ENCODE measurements around the gene BCDIN3D. TPM values are rescaled to one million over a fixed set of nuclear protein-coding genes. Genes with fewer than 3 reads are reported as not detected.
A peak's percentile ranks its signal among the peaks of the same experiment; 100 is the strongest.
"Not testable (repeated sequence)": the region's sequence is repeated elsewhere in the genome, so short reads cannot be mapped to it uniquely, and the experiment has no call there.

Gene BCDIN3D
- total RNA-seq, 1 experiment from 2014 or later: 2.5 TPM

DNA sequence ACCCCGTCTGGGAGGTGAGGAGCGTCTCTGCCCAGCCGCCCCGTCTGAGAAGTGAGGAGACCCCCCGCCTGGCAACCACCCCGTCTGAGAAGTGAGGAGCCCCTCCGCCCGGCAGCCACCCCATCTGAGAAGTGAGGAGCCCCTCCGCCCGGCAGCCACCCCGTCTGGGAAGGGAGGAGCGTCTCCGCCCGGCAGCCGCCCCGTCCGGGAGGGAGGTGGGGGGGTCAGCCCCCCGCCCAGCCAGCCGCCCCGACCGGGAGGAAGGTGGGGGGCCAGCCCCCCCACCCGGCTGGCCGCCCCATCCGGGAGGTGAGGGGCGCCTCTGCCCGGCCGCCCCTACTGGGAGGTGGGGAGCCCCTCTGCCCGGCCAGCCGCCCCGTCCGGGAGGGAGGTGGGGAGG lies 18.0 kb upstream of the BCDIN3D start:
- not testable (repeated sequence) for DNase-seq (ENCODE audit: low spot score)

DNA sequence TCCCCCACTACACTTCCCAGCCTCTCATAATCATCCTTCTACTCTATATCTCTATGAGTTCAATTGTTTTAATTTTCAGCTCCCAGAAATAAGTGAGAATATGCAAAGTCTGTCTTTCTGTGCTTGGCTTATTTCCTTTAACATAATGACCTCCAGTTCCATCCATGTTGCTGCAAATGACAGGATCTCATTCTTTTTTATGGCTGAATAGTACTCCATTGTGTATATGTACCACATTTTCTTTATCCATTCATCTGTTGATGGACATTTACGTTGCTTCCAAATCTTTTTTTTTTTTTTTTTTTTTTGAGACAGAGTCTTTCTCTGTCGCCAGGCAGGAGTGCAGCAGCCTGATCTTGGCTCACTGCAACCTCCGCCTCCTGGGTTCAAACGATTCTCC lies 13.0 kb upstream of the BCDIN3D start:
- not testable (repeated sequence) for DNase-seq (ENCODE audit: low spot score)

DNA sequence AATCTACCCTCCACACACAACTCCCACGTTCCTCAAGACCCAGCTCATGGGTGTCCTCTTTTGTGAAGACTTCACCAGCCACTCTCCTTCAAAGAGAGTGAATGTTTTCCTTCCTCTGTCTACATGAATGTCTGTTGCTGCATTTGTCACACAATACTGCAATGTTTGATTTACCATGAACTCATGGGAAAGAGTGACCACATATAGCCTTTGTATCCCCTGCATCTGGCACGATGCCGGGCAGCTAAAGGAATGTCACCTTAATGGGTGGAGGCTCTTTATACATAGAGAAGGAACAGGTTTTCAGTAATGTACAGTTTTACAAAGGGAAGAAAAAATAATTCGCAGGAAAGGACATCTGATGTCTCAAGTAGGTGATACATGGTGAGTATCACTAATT lies 12.1 kb upstream of the BCDIN3D start:
- peak; percentile 86 for DNase-seq (ENCODE audit: low spot score)

DNA sequence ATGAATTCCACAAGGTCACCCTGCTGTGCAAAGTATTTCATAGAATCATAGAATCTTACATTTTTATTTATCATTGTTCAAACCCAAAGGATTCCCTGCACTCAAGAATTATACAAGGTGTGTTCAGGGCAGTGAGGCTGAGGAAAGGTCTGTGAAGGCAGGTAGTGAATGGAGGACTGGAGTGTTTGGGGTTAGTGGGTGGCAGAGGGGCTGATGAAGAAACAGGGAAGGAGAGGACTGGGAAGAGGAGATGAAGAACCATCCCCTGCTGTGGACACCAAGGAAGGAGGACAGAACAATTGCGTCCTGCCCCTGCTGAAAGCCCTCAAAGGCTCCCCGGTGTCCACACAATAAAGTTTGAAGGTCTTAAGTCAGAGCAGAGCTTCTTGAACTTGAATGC lies 10.8 kb upstream of the BCDIN3D start:
- DNase-seq (ENCODE audit: low spot score): no peak

DNA sequence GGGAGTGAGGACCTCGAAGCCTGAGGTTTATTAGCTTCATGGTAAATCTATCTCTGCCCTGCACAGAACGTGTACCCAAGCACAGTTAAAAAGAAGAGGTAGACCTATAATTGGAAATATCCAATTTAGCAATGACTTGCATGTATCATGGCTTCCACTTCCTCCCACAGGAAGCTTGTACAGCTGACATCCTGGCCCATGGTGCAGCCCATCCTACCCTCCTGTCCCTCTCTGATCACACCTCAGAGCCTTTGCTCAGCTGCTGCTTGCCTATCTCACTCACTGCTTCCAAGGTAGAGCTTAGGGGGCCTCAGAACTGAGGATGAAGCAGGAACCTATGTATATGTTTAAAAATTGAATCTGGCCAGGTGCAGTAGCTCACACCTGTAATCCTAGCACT lies 4.3 kb upstream of the BCDIN3D start:
- DNase-seq (ENCODE audit: low spot score): no peak

DNA sequence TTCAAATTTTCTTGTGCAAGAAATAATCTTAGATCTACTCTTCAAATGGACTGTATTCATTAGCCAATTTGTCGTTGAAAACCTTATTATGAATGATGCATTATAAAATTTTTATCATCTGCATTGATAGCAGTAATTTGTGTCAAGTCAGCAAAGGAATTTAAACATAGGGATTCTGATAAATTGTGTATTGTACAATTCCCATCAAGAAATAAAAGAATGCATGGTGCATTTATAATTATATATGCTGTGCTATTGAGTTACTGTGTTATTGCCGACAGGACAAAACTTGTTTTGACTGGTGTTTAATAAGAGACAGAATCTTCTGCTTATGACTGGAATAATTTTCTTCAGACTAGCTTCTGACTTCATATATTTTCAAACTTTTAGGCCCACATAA lies 3.1 kb upstream of the BCDIN3D start:
- no peak for DNase-seq (ENCODE audit: low spot score)

DNA sequence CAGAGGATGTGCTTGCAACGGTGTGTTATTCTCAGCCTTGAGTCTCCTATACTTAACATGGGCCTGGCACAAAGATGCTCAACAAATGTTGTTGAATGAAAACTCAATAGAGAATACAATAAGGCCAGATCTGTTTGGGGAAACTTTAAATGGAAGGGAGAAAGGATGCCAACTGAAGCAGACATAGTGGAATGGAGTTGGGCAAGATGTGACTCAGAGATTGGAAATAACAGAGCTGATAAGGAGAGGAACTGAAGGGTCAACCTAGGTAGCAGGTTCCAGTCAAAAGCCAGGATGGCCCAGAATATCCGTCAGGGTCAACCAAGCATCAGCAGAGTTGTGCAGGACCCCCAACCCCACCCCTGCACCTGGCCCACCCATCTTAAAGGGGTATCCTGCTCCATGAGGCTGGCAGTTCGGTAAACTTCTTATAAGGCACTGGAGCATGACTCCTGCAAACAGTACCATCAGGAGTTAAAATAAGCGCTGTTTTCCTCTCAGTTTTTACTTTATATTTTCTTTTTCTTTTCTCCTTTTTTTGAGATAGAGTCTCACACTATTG lies 1.1 kb upstream of the BCDIN3D start:
- no peak for DNase-seq (ENCODE audit: low spot score)

DNA sequence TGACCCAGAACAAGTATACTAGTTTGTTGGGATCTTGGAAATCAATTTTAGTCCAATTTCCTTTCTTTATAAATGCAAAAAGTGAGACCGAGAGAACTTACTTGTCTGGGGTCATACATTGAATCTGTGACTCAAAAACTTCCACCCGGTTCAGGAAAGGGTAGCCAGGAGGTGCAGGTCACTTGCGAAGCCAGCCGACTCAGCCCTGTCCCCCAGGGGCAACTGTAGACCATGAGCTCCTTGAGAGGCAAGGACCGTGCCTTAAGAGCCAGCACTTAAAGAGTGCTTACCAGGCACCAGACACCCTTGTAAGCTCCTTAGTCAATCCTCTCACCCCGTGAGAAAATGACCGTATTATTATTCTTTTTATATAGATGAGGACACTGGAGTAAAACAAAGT lies 505 bp upstream of the BCDIN3D start:
- DNase-seq (ENCODE audit: low spot score): no peak

DNA sequence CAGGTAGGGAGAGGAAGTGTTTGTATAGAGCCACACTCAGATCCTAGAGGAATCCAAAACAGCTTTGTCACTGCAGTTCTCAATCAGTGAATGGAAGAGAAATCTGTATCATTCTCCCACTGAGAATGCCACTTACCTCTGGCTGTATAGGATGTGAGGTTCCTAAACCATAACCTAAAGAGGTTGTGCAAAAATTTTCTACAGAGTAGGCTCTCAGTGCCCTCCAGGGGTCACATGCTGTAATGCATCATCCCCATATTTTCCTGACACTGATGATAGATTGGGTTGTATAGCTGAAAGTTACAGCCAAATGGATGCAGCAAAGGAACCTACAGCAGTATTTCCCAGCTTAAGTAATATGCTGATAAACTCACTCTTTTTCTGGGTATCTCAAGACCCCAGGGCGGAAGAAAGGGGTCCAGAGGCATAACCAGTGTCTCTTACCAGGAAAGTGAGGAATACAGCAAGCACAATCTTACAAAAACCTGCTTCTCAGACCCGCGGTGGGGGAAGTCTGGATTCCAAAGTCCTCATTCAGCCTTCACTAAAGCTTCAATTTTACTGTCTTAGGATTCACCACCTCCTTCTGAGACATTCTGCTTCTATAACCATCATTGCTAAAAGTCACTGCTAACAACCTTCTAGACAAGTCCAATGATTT lies 3.8 kb downstream of the BCDIN3D start:
- DNase-seq (ENCODE audit: low spot score): peak; percentile 60

DNA sequence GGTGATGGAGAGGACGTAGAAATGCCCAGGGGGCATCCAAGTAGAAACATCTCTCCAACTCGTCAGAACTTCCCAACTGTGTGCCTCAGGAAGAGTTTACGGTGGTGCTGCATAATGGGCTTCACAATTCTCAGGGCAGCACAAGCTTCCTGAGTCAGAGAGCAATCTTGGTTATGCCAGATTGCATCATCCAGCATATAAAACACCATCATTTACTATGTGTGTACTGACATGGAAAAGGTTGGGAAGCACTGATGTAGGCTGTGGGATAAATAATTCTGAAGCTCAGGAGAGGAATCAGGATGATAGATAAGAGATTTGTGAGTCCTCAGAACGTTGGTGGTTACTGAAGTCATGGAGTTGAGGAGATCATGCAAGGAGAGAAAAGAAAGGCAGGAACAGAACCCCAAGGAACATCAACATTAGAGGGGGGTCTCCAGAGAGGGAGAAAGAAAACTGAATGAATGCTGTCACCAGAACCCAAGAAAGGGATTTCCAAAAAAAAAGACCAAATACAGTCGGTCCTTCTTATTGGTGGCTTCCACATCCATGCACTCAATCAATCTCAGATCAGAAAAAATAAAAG lies 10.0 kb downstream of the BCDIN3D start:
- no peak for DNase-seq (ENCODE audit: low spot score)

DNA sequence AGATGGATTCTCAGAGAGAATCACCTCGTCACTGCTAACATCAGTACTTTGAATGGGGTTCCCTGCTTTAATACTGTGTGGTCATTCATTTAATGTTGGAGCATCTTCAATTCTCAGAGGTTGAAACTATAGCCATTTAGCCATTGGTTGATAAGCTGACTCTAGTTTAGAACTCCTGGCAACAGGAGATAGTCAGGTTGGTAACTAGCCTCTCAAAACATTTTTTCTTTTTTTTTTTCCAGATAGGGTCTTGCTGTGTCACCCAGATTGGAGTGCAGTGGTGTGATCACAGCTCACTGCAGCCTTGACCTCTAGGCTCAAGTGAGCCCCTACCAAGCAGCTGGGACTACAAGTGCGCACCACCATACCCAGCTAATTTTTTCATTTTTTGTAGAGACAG lies 11.2 kb downstream of the BCDIN3D start:
- DNase-seq (ENCODE audit: low spot score): no peak

DNA sequence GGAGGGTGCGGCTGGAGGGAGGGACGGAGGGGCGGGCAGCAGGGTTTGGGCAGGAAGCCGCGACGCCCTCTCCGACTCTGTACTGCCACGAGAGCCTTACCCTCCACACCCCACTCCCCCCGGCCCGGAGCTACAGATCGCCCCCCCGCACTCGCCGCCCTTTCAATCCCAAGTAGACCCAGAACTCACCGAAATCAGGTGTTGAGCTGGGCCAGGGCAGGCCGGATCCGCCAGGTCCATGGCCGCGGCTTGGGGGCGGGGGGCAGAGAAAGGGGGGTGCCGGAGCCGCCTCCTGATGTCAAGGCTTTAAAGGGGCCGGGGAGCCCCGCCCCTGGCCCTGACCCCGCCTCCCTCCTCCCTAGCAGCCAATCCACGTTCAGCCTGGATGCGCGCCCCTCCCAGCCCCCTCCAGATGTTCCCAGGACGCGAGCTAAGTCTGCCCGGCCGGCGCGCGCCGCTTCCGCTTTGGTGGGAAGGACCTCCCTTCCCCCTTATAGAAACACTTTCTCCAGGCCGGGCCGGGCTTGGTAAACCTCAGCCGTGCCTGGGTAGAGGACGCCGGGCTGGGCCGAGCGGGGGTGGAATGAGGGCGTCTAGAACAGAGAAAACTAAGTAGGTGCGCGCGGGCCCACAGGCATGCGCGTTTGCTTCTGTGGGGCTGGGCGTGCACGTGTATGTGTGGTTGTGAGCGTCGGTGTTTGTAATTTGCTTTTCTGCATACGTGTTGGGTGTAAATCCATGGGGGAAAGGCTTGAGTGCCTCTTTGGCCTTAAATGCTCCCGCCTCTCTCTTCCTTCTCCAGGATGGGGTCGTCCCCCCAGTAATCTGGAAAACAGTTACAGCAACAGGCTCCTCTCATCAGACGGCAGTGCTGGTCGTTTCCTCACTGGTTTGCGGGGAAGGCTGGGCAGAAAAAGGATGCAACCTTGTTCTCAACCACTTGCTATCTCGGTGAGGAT lies 14.5 kb downstream of the BCDIN3D start, which contains the start of gene NCKAP5L:
TSS of gene NCKAP5L (minus strand) at position 281 of the 959 bp plus-strand sequence. CDS start 24,369 bp downstream, outside the sequence.
- peak; percentile 95 for DNase-seq (ENCODE audit: low spot score)

DNA sequence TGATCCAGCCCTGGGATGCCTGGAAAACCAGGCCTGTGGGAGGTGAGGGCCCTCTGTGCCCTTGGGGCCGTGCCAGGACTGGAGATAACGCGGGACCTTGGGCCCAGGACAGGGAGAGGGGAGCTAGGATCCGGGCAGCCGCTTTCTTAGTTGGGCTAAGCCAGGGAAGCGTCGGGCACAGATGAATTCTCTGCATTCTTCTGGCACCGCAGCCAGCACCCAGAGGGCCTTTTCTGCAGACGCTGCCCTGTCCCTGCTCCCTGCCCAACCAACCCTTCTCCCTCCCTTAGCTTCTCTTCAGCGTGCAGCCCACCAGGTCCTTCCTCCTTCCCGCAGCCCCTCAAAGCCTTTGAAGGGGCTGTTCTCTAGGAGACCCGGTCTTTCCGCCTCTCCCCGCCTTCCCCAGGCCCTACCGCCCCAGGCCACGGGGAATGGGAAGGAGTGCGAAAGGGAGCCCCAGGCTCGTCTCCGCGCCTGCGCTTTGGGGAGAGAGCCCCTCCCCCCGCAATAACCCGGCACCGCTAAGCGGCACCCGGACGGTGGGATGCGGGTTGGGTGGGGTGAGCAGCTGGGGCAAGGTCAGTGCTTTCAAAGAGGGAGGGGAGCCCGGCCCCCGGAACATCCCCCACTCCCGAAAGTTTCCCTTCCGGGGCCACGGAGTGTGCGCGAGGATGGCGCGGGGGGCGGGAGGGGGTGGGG lies 15.4 kb downstream of the BCDIN3D start:
- DNase-seq (ENCODE audit: low spot score): peak; percentile 54

DNA sequence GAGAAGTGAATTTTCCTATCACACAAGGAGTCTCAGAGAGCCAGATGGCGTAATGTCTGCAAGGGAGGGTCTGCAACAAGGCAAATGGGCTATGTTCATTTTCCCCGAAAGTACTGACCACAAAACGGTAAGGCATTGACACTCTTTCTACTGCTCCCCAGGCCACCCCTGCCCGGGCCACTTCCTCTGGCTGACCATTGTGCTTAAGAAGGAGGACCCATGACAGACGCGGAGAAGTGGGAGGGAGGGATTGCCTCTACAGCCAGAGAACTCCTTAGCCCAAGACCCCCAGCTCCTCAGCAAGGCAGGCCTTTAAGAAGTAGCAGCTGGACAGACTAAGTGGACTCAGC lies 15.9 kb downstream of the BCDIN3D start:
- no peak for DNase-seq (ENCODE audit: low spot score)

DNA sequence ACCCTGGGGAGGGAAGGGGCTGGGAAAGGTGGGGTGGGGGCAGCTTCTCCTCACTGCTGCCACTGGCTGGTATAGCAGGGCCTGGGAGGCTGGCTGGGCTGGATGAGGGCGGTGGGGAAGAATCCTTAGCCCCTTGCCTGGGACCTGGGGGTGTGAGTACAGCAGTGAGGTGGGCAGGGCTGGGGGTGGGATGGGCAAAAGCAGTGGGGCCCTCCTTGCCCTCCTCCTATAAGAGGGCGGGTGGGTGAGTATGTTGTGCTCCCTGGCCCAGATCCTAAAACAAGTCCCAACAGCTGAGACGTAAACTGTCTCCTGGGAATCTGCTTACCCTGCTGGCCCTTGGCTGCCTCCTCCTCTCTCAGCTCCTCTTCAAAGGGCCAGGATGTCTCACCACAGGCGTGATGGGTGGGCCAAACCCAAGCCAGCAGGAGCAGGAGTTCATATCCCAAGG lies 16.9 kb downstream of the BCDIN3D start:
- no peak for DNase-seq (ENCODE audit: low spot score)

DNA sequence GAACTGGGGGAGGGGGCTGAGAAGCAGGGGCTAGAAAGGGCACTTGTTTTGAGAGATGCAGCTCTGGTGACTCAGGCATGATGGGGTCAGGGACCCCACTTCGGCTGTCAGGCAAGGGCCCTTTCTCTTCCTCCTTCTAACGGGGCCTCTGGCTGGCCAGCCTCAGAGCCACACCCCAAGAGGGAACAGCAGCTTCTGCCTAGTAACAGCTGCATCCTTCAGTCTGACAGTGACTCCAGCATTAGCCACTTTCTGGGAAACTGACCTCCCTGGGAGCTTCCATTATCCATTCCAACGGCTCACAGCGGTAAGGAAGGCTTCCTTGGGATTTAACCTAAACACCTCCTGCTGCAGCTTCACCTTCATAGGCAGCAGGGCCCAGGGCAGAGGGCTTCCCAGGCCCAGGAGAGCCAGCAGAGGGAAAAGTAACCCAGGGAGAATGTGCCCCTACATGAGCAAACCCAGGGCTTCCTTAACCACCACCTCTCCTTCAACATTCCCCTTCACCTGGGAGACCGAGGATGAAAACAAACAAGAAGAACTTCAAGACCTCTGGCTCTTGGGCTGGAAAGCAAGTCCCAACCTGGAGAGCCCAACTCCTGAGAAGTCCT lies 17.4 kb downstream of the BCDIN3D start:
- DNase-seq (ENCODE audit: low spot score): no peak

DNA sequence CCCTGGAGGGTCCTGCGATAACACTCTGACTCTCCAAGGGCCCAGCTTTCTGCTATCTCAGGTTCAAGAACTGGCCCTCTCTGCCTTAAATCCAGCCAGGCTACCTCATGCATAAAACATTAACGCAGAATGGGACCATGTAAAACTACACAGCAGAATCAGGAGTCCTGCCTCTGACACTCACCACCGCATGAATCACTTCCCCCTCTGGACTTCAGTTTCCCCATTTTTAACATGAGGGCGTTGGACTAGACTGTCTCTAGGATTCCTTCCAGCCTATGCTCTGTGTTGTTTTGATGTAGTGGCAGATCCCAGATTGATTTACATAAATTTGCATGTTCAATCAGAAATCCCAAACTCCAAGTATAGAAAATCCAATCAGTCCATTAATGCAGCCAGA lies 18.0 kb downstream of the BCDIN3D start:
- no peak for DNase-seq (ENCODE audit: low spot score)

DNA sequence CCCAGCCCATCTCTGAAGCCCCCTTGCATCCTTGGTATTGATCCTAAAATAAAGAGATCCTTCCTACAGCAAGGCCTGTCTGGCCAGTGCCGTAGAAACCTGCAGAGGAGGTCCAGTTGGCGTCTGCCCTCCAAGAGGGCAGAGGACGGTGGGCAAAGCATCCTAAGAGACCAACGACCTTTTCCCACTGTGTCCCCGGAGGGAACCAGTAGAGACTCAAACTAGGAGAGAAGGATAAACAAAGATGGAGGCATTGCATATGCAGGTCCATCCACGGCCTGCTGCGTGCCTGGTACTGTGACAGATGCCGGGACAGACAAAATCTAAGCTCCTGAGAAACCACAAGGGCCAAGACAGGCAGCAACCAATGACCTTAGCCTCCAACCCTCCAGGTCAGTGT lies 18.5 kb downstream of the BCDIN3D start:
- no peak for DNase-seq (ENCODE audit: low spot score)

DNA sequence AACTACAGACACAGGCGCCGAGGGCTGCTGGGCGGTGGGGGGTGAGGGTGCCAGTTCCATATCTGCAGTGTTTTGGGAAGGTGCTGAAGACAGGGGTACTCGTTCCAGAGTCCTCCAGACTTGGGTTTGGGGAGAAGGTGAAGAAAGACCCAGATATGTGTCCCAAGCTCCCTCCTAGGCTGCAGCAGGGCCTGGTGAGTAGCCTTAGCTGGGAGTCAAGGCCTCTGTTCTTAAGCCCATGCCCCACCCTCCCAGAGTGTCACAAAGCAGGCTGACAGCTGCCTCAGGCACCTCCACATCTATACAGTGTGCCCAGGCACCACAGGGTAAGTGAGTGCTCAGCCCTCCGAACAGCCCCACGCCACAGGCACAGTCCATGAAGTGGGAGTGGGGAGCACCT lies 19.0 kb downstream of the BCDIN3D start:
- no peak for DNase-seq (ENCODE audit: low spot score)

DNA sequence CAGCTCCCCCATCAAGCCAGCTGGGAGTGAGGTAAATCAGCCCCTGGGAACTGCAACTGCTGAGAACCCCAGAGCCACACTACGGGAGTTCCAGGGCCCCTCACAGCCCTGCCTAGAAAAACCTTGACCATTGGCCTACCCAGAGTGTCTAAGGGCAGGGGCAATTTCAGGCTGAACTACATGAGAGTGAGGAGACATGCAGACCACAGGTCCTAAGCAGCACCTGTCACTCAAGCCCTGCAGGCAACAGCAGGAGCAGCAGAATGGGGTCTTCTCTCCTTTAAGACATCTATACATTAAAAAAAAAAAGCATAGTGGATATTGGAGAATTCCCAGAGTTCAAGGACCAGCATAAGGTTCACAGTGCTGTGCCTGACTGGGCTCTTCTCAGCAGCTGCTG lies 19.6 kb downstream of the BCDIN3D start:
- DNase-seq (ENCODE audit: low spot score): no peak
